ENCODE data around the gene SETD7. TPM values are rescaled to one million over a fixed set of nuclear protein-coding genes. Genes with fewer than 3 reads are reported as not detected.

The SETD7 gene
- total and polyA plus RNA-seq, 2 of the 4 experiments (the other 2 are of a cell fraction), result 17.0 to 46.6 TPM

GRCh38 chr4:139540632-139541031 is 15.4 kb downstream of the SETD7 start:
- Histone ChIP-seq H2BK15ac (ENCODE audit: low read depth, low read length) (no peak overlapping the region), H3K27ac (ENCODE audit: insufficient read depth, low read length) (no peak overlapping the region), H3K4me1 (ENCODE audit: control insufficient read depth, insufficient read depth, low read length) (peaks cover 3% of the 10 kb centered on the region; the same call in 1 of the 2 replicates), H3K9me3 (ENCODE audit: control insufficient read depth, insufficient read depth, low read length) (no peaks in the 10 kb centered on the region), H3K36me3 (ENCODE audit: control insufficient read depth, insufficient read depth, low read length) (peaks cover 20% of the 10 kb centered on the region), H4K20me1 (ENCODE audit: insufficient read depth, low read length) (peaks cover 14% of the 10 kb centered on the region), H3K9me1 (ENCODE audit: insufficient read depth, low read length) (no peaks in the 10 kb centered on the region; the same call in 1 of the 2 replicates), H2BK5ac (ENCODE audit: low read depth, low read length, poor library complexity, severe bottlenecking) (no peak overlapping the region), H3K4me2 (ENCODE audit: low read depth, low read length) (no peak overlapping the region), H2BK120ac (ENCODE audit: low read depth, low read length) (no peak overlapping the region), H3K27me3 (ENCODE audit: control insufficient read depth, insufficient read depth, low read length) (no peaks in the 10 kb centered on the region), H3K23ac (ENCODE audit: low read depth, low read length) (no peak overlapping the region), H4K5ac (ENCODE audit: low read depth, low read length) (no peak overlapping the region), H2AFZ (replicated peaks; ENCODE audit: low read length, poor library complexity) (no peak overlapping the region), H3K18ac (ENCODE audit: low read depth, low read length) (no peak overlapping the region), H4K8ac (ENCODE audit: low read depth in 2 of 2, low read length in 2 of 2) (no peak overlapping the region), H2AK9ac (replicated peaks; ENCODE audit: low read depth, low read length, poor library complexity) (no peak overlapping the region), H3K79me1 (ENCODE audit: low read depth in 1 of 2, low read length in 2 of 2) (peaks cover 18 to 52% of the 10 kb centered on the region in 2 experiments), H2AK5ac (ENCODE audit: low read depth, low read length) (no peak overlapping the region), H3K56ac (ENCODE audit: extremely low read depth, insufficient read depth, low read length) (no peak overlapping the region), H3K4ac (ENCODE audit: low read depth, low read length) (no peak overlapping the region), H3K9ac (ENCODE audit: low read depth, low read length) (no peak overlapping the region), H3K14ac (replicated peaks; ENCODE audit: low read depth, low read length) (no peak overlapping the region), H3K4me3 (ENCODE audit: insufficient read depth, low read depth, low read length) (no peak overlapping the region), H4K91ac (ENCODE audit: insufficient read depth, low read depth, low read length) (no peak overlapping the region), H2BK20ac (ENCODE audit: low read depth, low read length) (no peak overlapping the region)
- DNase-seq (no peak), ATAC-seq (ENCODE audit: low read depth) (no peak)
- no CpG with 5 or more reads among the region's 5 CpGs for WGBS, 2 experiments (ENCODE audit: extremely low coverage in 2 of 2, insufficient read length in 1 of 2)
- ChIA-PET POLR2A (ENCODE audit: unreplicated experiment) (no interaction called here), CTCF (interaction anchor here (2.1 kb wide), 1 partner anchor 10 kb away, joined by 8 read pairs; no protein-coding TSS in a partner anchor)
- intact Hi-C loops (cut with micrococcal nuclease) (no loop called here), dilution Hi-C loops (cut with HindIII; ENCODE audit: low sequenced_read_pairs, unreplicated experiment) (no loop called here), in situ Hi-C loops (cut with MboI; ENCODE audit: low sequenced_read_pairs) (no loop called here)
- no peak for TF ChIP-seq MXI1 (IDR thresholded peaks at IDR 0.05; ENCODE audit: borderline replicate concordance, low read depth, low read length)
- no peak for TF ChIP-seq MAZ (IDR thresholded peaks at IDR 0.05; ENCODE audit: borderline replicate concordance, low read depth, low read length)
- TF ChIP-seq CTCF (conservative IDR thresholded peaks at IDR 0.05; ENCODE audit: low read depth, low read length), result no peak
- no peak for TF ChIP-seq BHLHE40 (IDR thresholded peaks at IDR 0.05; ENCODE audit: low read depth, low read length)
- TF ChIP-seq RFX5 (IDR thresholded peaks at IDR 0.05; ENCODE audit: low read depth, low read length), result no peak
- no peak for TF ChIP-seq CHD1 (IDR thresholded peaks at IDR 0.05; ENCODE audit: low read depth, low read length)
- no peak for TF ChIP-seq NFE2L2 (IDR thresholded peaks at IDR 0.05; ENCODE audit: low read depth, low read length)
- no peak for TF ChIP-seq USF2 (IDR thresholded peaks at IDR 0.05; ENCODE audit: low read depth, low read length)
- no peak for TF ChIP-seq MAFK (IDR thresholded peaks at IDR 0.05; ENCODE audit: low read depth, low read length)
- TF ChIP-seq CEBPB (IDR thresholded peaks at IDR 0.05; ENCODE audit: low read depth, low read length), result no peak
- no peak for TF ChIP-seq ELK1 (IDR thresholded peaks at IDR 0.05; ENCODE audit: borderline replicate concordance, low read depth, low read length)
- TF ChIP-seq SMC3 (IDR thresholded peaks at IDR 0.05; ENCODE audit: low read depth, low read length), result no peak
- BruUV-seq (replicated peaks), result no TSS peak
